IPS-NIHi11 (cell line): ENCODE results near the gene TMIGD3.
"Not testable (repeated sequence)": the region's sequence is repeated elsewhere in the genome, so short reads cannot be mapped to it uniquely, and the experiment has no call there.

Experiments used
- DNase-seq: peaks from one replicate; pipeline ENCODE4 v3.0.0; 2012; ENCODE audit warnings: mixed read lengths, low spot score

The TMIGD3 gene

GRCh38 chr1:111503585-111504060, at the start of gene TMIGD3, which contains the start of gene ADORA3:
TMIGD3 (minus strand) TSS chr1:111503633; CDS start chr1:111503354, 279 bp downstream.
ADORA3 (minus strand) TSS chr1:111503633; CDS start chr1:111503354, 279 bp downstream.
- DNase-seq: no peak

DNA sequence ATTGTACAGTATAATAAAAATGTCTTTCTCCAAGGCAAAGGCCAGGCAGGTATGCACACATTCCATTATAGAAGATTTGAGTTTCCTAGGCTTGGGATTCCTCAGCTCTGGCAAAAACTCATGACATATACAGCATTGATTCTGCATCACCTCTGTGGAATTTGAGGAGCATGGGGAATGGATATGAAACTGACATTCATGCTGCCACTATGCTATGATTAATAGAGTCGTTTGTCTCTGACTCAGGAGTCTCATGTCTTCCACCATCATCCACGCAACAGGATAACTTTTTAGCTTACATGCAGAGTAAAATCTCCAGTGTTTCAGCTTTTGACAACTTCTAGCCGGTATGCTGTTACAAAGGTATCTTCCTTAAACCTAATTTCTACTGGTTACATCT, 49.8 kb upstream of the TMIGD3 start:
- DNase-seq: no peak

DNA sequence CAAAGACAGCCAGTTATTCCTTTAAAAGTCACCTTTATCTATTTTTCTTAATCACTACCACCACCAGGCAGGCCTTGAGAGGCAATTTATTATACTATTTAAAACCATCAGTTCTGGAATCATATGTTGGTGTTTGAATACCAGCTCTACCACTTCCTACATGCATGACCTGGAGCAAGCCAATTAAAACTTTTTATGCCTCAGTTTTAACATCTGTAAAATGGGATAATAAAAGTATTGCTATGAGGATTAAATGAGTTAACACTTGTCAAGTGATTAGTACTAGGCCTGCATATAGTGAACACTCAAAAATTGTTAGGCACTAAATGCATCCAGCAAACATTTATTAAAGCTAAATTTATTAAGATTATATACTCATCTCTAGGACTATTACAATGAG, 49.2 kb upstream of the TMIGD3 start:
- no peak for DNase-seq

DNA sequence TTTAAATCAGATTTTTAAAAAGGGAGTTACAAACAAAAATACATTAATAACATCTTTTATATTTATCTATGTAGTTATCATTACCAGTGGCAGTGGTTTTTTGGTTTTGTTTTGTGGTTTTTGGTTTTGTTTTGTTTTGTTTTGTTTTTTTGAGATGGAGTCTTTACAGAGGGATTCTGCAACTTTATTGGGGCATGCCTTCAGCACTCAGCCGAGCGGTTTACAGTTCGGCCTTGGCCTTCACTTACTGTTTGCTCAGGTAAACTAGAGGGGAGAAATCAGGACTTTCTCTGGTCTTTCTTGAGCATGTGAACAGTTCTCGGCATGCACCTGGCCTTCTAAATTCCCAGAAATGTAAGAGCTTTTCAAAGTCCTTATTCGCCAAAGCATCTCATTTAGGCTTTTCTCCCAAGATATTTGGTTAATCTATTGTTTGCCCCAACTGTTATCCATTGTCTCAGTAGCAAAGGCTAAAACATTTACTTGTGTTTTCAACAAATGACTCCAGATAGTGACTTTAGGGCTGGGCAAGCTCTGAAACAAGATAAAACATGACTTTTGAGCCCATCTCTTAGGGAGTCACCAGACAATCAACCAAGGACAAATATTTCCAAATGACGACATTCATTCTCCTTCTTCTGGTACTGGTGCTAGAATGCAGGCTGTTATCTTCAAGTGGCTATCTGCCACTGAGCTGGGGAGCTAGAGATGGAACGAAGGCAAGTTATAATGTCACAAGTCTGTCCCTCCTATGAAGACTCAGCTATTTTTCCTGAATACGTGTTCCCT, 48.4 kb upstream of the TMIGD3 start:
- DNase-seq: no peak

GRCh38 chr1:111547786-111548185, 44.4 kb upstream of the TMIGD3 start:
- DNase-seq: not testable (repeated sequence)

- DNase-seq: no peak
Measured at GRCh38 chr1:111542187-111542586, 38.8 kb upstream of the TMIGD3 start.

GRCh38 chr1:111541721-111542120, 38.3 kb upstream of the TMIGD3 start:
- peak; percentile 44 for DNase-seq

DNA sequence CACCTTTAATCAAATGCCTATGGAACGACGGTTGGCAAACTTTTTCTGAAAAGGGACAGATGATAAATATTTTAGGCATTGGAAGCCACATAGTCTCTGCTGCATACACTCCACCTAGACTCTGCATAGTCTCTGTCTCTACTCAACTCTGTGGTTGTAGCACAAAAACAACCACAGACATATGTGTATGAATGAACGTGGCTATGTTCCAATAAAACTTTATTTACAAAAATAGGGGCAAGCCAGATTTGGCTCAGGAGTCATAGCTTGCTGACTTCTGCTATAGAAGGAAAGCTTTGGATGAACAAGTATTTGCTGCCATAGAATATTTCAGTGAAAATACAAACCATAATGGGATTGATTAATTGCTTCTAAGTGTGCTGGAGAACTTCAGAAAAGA, 37.5 kb upstream of the TMIGD3 start:
- DNase-seq: no peak

DNA sequence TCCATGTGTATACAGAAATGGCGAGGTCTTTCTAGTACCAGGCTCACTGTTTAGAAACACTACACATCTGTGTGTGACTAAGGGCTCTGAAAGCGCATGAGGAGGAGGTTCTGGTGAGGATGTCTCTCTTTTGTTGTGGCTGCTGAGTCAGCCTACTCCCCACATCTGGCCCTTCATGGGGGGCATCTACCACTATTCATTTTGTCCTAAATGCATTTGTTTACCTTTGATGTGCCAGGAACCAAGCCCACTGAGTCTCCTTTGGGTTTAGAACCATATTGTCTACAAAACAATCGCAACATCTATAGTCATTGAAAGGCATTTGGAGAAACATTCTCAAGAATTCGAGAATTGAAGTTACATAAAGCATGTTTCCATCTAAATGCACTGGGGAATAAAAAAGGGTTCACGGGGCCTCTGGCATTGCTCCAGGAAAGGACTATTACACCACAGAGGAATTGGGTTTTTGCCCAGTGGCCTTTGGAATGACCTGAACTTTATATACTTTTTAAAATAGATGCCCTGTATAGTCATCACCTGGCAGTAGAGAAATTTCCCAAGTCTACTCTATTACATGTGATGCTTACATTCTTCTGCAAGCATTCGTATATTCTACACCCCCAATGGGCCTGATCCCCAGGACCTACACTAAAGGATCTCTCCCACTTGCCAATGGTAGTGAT, 35.1 kb upstream of the TMIGD3 start:
- DNase-seq: no peak

DNA sequence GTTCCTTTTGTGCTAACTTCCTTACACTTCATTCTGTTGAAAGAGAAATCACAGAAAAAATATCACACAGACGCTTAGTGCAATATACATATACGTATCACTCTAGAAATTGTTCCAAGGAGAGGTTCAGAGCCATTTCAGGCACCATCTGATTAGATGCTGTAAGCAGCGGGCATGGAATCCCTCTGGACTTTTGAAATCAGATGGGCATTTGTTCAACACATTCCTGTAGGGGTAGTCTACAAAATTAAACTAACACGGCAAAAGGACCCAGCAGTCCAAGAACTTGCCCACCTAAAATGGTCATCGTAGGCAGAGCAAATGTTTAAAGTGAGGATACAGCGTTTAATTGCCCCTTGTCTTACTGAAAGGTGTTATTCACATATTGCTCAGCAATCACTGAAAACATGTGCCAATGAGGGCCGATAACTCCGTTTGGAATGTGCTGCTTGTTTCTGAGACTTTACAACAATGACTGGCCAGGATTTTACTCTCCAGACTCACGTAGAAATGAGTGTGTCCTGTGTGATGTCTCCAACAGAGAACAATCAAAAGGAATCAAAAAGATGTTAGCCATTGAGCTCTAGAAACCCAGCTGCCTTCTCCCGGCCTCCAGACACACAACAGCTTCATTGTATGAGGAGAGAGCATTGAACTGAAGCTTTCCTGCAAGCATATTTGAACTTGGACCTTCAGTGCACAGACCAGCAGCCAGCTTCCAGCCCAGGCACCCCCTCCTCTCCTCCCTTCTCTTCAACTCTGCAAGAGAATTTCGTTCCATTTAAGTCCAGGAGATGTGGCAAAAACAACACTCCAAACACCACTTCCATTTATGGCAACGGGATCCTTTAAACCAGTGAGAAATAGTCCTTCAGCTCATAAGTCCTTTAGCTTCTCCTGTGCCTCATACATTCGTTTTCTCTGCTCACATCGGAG, 32.1 kb upstream of the TMIGD3 start:
- no peak for DNase-seq

DNA sequence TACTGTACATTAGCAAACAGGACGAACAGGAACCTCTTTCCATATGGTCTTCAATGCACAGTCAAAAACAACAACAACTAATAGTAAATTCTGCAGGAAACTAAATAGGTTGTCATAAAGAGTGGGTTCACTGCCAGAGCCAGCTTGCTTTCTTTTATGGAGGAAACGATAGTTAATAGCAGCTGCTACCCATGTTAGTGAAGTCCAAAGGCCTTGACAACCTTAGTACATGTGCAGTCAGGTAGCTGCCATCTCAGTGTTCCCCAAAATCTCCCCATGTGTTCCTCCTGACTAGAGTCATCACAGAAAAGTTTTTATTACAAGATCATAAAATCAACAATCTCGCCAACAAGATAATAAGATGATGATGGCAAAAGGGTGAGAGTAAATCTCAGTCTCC, 16.6 kb upstream of the TMIGD3 start:
- DNase-seq: no peak

DNA sequence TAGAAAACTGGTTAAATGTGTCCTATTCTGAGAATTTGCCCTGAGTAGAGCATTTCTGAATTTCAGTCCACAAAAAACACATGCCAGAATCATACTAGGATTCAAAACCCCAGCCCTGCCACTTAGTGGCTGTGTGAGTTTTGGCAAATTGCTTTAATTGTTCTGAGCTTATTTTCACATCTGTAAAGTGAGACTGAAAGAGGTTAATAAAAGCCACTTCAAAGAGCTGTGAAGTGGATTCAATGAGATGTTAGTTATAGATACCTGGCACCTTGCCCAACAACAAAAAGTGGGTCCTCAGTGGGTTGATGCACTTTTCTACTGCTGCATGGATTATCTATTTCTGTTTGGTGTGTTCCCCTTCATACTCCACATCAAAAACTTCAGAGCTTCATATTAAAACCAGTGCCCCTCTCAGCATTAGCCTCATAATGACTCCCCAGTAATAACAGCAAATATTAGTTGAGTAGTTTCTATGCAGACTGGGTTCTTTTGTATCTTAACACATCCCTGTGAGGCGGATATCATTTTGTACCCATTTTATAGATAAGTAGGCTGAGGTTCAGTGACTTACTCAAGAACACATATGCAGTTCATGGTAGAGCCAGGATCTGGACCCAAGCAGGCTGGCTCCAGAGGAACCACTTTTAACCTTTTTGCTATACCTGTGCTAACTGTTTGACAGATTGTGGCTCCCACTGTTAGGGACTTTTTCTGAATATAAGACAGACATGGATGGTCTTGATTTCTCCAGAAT, 14.2 kb upstream of the TMIGD3 start:
- DNase-seq: no peak

DNA sequence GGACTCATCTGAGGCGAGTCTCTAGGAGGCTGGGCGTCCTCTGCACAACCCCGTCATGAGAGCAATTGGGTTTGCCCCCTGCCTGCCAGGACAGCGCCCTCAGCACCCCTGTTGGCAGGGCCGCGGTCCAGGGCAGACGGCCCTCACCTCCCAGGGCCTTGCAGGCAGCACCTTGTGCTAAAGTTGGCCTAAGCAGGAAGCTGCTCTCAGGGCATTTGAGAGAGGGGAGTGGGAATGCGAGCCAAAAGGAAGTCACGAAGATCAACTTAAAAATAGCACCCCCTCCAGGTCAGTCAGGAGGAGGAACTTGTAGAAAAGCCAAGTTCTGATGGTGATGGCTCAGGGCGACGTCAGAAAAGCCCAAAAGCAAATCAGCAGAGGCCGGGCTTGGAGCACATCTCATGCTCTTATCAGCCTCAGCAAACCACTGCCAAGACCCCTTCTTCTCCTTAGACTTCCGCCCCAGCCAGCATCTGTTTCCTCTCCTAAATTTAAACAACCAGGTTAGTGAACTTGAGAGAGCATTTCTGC, 12.6 kb upstream of the TMIGD3 start:
- peak; percentile 70 for DNase-seq

DNA sequence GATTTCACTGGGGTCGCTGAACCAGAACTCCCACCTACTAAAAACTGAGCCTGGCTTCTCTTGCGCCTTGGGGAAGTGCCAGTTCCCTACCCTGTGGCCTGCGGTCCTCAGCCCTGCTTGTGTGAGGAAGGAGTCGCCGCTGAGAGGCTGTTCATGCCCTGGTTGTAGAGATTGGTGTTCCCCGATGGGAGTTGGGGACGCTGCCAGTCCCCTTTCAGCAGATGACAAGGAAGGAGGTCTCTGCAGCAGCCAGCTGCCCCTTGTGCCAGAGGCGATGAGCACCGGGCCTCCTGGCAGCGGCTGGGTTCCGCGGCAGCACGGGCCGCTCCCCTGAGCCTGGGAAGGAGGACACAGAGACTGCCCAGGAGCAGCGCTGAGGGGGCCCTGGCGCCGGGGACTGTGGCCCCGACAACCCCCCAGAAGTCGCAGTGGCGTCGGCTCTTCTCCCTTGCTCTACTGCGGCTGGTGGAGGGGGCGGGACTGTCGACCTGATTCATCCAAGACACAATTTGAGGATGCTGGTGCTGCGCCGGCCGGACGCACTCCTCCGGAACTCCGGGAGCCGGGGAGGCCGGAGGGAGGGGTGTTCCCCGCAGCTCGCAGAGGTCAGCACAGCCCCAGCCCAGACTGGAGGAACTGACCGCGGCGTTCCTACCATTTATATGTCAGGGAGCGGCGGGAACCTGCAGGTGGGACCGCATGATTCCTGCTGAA, 12.0 kb upstream of the TMIGD3 start:
- peak; percentile 35 for DNase-seq

- no peak for DNase-seq
Measured at GRCh38 chr1:111513410-111514020, 10.1 kb upstream of the TMIGD3 start.

- DNase-seq: no peak
Measured at GRCh38 chr1:111512931-111513330, 9.5 kb upstream of the TMIGD3 start.

GRCh38 chr1:111512132-111512889, 8.9 kb upstream of the TMIGD3 start:
- DNase-seq: no peak

DNA sequence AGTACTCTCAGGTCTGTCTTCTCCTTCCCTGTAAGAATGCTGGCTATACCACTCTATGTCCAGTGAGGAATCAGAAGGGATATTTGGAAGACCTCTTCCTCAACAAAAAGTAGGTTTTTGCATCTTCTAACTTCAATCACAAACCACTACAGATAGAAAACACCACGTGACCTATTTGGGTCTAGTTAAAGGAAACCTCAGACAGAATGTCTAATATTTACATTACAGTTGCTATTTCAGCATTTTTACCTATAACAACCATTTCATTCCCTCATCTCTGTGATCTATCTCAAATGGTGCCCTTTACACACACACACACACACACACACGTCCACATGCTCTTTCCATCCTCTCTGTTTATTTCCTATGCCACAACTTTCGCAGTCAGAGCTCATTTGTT, 7.9 kb upstream of the TMIGD3 start:
- DNase-seq: no peak

DNA sequence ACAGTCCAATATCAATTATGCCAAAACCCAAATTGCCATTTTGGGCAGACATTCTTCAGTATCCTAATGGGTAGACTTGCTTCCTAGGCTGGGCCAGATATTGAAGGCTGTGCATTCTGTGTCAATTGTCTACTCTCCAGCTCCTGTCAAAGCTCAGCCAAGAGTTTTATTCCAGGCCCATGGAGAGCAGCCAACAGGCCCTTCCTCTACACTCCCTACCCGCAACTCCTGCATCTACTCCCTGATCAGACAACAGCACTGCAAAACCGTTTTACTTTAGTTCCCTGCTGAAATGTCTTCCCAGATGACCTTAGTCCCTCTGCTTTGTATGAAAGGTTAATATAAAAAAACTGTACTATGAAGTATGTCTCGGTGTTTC, 6.6 kb upstream of the TMIGD3 start:
- DNase-seq: no peak
